GM08714 (cell line): ENCODE results near the gene ADCY2.

ENCODE experiments used
- H3K4me3 ChIP-seq: fragments of 200-500 bp; sonication (Bioruptor generic); 2 replicates; pipeline ENCODE4 v1.5.1; 2014; ENCODE audit warnings: mild to moderate bottlenecking, low read length, inconsistent platforms
- ZNF274 ChIP-seq: IDR thresholded peaks from 2 replicates; pipeline ENCODE4 v1.6.1; 2012; ENCODE audit warnings: mild to moderate bottlenecking, low read depth, low read length

Gene ADCY2

DNA sequence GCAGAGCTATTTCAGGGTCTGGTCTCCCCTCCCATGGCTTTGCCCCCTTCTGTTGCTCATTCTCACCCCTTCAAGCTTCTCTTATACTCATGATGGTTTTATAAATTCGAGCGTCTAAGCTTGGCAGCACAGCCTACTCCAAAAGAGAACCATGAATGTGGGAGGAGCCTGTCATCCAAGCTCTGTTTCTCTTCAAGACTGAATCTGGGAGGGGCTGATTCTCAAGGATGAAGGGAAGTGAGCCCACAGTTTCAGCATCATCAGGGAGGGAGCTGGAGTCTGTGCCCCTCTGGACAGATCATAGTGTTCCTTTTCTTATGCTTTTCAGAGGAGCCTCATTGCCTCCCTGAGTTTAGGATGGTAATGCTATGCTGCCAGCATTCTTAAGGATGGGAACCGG is 286.4 kb downstream of the ADCY2 start:
- no peak overlapping the region for H3K4me3 ChIP-seq
- no peak for TF ChIP-seq ZNF274

DNA sequence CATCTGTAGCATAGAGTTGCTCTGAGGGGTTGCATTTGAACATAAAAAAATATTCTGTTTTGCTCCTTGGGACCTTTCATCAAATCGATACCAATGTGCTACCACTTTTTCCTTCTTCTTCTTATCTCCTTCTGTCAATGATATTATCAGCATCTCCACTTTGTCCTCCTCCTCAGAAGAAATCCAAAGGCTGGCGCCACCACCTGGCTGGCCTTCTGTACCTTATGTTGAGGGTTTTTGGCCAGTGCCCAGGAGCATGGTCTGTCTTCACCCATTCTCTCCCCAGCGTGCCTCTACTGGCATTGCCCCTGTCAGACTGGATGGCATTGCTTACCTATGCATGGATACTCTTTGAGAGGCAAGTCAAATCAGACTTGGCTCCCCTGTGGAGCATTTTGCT is 287.8 kb downstream of the ADCY2 start:
- H3K4me3 ChIP-seq: no peak overlapping the region
- no peak for TF ChIP-seq ZNF274

DNA sequence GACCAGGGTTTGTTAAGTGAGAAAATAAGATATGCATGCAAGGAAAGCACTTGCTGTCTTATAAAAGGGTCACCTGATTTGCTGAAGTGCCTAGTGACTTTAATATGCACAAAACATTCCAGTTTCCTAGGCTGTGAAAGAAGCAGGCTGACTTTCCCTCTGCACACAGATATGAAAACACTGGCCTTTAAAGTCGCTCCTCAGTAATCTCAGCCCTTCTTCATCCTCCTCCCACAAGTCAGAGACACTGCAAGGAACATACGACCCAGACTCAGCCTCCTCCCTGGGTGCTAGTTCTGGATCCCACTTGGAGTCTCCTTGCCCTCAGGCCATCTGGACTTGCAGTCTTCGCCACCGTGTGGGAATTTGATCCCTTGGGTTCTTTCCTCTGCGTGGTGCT is 288.9 kb downstream of the ADCY2 start:
- TF ChIP-seq ZNF274: no peak
- H3K4me3 ChIP-seq: no peak overlapping the region

DNA sequence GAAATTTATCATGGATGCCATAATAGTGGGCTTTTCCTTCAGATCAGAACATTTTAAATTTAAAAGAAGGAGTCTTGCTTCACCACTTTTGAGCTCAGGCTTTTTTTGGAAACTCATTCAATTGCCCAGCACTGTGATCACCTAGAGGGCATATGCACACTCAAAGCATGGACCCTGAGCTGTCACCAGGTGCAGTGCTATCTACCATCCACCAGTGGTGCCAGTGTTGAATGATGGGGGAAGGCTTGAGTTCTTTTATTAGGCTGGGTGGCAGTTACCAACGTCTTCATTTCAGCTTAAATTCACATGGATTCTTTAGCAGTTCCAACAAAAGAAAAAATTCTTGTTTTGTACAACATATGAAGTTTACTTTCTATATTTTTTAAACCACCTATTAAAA is 290.9 kb downstream of the ADCY2 start:
- H3K4me3 ChIP-seq: no peak overlapping the region
- no peak for TF ChIP-seq ZNF274

DNA sequence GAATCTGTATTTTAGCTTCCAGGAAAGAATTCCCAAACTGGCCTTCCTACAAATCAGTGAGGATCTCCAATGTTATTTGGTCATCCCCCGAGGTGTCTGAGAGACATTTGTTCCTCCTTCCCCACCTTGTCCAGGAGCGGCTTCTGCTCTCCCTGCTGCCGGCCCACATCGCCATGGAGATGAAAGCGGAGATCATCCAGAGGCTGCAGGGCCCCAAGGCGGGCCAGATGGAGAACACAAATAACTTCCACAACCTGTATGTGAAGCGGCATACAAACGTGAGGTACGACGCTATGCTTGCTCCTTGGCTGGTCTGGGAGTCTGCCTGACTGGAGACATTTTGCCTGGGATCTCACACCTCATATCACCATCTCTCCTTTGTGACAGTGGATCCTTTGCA is 294.6 kb downstream of the ADCY2 start:
- H3K4me3 ChIP-seq: no peak overlapping the region
- TF ChIP-seq ZNF274: no peak

DNA sequence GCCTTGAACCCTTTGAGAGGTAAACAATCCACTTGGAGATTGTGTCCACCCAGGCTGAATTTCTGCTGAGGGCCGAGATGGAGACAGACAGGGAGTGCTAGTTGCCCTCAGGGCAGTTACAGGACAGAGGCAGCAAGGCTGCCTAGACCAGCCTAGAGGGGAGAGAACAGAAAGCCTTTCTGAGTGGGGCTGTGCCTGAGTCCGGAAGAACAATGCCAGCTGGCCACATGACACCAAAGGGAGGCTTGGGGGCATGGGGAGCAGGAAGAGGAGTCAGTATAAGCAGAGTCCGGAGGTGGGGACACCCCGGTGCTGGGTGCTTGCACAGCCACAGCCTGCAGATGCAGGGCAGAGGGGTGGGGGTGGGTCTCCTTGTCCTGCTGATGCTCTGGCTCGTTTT is 309.3 kb downstream of the ADCY2 start:
- no peak for TF ChIP-seq ZNF274
- H3K4me3 ChIP-seq: no peak overlapping the region

DNA sequence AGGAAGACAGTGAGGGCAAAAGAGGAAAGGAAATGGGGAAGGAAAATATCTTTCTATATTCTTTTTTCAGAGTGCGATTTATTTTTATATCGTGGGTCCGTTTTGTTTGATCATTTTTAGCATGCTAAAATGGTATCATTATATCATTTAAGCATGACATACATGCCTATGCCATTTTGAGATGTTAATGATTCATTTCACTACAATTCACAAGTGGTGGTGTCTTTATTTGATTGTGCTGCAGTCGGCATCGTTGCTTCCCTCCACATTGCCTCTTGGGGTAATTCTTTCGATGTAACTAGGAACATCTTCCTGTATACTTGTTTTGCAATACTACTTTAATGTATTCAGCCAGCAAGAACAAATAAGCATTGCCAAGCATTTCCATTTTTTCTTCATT is 309.8 kb downstream of the ADCY2 start:
- no peak overlapping the region for H3K4me3 ChIP-seq
- TF ChIP-seq ZNF274: no peak

DNA sequence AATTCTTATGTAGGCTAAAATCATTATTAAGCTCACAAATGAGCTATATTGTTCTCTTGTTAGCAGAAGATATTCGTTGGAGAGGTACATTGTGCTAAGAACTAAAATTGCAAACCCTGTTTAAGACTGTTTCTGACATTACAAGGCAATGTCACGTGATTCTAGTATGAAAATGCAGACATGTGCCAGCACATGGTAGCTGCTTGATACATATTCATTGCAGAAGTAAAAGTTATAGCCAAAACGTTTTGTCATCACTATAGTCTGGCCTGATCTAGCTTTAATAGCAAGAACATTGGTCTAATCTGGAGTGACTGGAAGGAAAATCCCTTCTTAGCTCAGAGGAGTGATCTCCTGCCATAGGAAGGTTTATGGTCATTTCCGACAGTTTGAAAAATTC is 310.3 kb downstream of the ADCY2 start:
- TF ChIP-seq ZNF274: no peak
- H3K4me3 ChIP-seq: no peak overlapping the region

DNA sequence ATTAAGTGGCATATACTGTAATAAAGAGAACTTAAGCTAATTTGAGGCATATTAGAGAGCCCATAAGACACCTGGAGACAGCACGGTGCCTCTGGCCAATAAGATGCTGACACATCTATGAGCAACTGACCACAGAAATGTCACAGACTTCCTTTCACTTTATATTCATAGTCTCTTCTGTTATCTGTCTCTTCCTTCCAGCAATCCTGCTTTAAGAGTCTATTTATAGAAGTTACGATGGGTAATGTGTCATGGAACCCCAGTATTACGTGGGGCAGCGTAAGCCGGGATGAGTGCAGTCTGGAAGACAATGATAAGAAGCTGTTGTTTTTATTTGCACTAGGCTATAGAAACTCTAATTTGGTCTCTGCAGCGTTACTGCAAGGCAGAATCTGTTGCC is 318.2 kb downstream of the ADCY2 start:
- TF ChIP-seq ZNF274: no peak
- H3K4me3 ChIP-seq: no peak overlapping the region

DNA sequence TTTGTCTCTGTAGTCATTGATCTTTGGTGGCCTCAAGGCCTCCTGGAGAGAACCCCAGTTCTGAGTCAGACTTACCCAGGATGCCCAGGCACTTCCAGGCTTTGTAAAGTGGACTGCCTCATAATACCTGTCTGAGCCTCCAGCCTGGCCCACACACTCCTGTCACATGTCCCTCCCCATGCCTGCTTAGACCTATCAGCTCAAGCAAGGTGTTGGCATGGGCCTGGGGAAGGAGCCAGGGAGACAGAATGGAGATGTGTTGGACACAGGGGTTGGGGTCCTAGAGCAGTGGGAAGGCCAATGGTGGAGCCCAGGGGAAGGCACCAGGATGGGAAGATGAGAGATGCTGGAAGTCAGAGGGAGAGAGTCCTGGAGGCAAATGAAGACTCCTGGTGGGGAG is 318.8 kb downstream of the ADCY2 start:
- no peak overlapping the region for H3K4me3 ChIP-seq
- no peak for TF ChIP-seq ZNF274

DNA sequence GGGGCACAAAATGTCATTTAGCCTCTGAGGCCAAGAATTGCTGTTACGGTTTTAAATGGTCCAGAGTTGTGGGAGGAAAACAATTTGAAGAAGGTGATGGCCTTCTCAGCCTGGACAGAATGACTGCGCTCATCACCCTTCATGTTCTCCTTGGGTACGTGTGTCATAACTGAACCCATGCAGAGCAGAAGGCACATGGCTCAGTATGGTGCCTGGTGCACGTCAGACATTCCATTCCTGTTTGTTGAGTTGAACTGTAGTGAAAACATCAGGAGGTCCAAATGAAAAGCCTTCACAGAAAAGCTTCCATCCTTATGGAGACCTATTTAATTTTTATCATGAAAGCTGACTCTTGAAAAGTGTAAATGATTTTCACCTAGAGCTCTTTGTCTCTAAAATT is 321.8 kb downstream of the ADCY2 start:
- TF ChIP-seq ZNF274: no peak
- H3K4me3 ChIP-seq: no peak overlapping the region

DNA sequence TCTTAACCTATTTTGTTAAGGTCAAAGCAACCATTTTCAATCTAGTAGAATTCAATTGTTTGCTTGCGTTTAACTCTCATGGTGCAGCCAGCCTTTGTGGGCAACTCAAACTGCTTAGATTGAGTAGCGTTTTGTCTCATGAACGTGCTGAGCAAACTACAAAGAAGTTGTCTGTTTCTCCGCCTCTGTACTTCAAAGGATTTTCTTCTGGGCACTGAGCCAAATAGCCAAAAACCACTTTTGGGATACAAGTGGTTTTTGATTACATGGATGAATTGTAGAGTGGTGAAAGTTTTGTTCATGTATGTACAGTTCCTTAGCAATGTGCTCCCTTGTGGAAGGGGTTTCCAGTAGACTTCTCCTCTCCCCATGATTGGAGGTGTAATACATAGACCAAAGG is 332.1 kb downstream of the ADCY2 start:
- no peak for TF ChIP-seq ZNF274
- H3K4me3 ChIP-seq: no peak overlapping the region

DNA sequence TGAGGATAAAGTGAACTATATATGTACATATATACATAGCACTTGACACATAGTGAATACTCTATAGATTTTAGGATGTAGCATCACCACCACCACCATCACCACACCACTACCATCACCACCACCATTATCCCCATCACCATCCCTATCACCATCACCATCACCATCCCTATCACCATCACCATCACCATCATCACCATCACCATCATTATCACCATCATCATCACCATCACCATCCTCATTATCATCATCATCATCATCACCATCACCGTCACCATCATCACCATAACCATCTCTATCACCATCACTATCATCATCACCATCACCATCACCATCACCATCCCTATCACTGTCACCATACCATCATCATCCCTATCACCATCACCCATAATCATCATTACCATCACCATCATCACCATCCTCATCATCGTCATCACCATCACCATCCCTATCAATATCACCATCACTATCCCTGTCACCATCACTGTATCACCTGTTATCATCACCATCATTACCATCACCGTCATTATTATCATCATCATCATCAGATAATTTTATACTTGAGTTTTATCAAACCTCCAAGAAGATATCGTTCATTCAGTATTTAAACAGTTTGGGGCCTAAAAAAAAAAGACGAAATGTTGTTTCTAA is 345.6 kb downstream of the ADCY2 start:
- TF ChIP-seq ZNF274: no peak
- no peak overlapping the region for H3K4me3 ChIP-seq

DNA sequence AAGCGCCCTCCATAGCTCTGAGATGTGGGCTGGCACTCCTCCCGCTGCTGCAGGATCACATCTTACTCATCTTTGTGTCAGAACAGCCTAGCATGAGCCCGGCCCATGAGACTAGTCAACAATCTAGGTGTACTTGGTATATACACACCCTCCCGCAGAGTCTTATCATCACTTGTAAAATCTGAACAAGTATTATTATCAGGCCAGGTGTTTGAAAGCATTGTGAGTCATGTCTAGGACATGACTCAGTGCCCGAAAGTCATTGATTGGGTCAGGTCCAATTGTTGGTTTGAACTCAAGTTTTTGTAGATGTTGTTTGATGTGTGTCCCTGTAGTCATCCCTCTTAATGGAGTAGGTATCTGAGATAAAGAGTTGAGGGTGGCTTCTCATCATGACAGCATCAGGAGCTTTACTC is 346.3 kb downstream of the ADCY2 start:
- H3K4me3 ChIP-seq: no peak overlapping the region
- TF ChIP-seq ZNF274: no peak

DNA sequence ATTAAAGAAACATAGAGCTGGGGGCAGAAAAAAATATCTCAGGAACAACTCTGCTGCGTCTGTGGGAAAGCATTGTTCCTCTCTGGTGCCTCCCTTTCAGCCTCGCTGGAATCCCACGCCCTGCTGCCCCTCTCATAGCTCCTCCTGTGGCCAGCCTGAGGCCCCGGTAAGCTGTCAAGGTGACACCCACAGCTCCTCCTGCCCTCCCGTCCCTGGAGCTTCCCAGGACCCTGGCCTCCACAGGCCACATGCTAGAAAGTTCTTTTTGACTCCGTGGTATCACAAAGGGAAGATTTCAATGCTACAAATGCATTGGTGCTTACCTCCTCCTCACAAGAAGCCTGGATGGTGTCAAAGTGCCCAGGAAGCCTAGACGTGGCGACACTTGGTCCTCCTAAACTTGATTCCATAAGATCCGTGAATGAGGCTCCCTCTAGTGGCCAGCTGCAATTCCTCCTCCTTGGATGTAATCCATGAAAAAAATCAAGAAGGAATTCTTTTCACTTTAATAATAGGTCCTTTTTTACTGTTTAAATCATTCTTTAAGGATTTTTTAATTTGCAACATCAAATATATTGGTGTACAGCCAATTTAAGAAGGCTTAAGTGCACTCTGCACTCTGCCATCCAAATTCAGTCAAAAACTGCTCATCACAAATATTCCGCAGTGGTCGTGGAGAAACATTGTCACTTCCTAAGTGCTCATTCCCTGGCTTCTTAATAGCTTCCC is 350.1 kb downstream of the ADCY2 start:
- TF ChIP-seq ZNF274: no peak
- H3K4me3 ChIP-seq: no peak overlapping the region

DNA sequence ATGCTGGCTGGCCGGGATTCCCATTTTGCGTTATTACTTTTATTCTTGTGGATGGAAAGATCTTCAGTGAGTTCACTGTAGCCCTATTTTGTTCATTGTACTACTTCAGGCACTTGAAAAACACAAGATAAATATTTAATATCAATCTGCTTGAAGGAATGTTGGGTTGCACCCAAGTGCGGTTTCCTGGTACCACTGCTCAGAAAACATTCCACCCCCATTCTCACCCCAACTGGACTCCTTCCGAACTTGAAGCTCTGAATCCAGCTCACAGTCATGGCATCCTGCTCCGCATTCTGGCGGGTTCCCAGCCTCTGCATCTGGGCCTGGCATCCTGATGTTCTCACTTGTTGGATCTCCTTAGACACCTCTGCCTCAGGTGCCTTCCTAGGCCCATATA is 351.8 kb downstream of the ADCY2 start:
- H3K4me3 ChIP-seq: no peak overlapping the region
- no peak for TF ChIP-seq ZNF274
